IMR-90 (cell line): Measurements from ENCODE around the gene MEIS1.

Experiments used
- BHLHE40 ChIP-seq: fragments of 150-350 bp; IDR thresholded peaks from 2 replicates; pipeline ENCODE4 v1.6.1; 2016; ENCODE audit warnings: mild to moderate bottlenecking, low read depth, low read length
- MAZ ChIP-seq: IDR thresholded peaks from 2 replicates; pipeline ENCODE4 v1.6.1; 2012; ENCODE audit warnings: low read depth, mild to moderate bottlenecking, low read length, improper control_type of control experiment, moderate library complexity, borderline replicate concordance
- NFE2L2 ChIP-seq: fragments of 150-350 bp; IDR thresholded peaks from 2 replicates; pipeline ENCODE4 v1.6.1; 2016; ENCODE audit warnings: low read depth, mild to moderate bottlenecking, low read length
- RAD21 ChIP-seq: IDR thresholded peaks from 2 replicates; pipeline ENCODE4 v1.6.1; 2012; ENCODE audit warnings: low read length, improper control_type of control experiment
- RCOR1 ChIP-seq: IDR thresholded peaks from 2 replicates; pipeline ENCODE4 v1.6.1; 2012; ENCODE audit warnings: mild to moderate bottlenecking, low read length, improper control_type of control experiment; ENCODE audit not compliant: insufficient replicate concordance
- TF ChIP-seq, protein P1 (sequence below): conservative IDR thresholded peaks from 2 replicates; pipeline ENCODE4 v1.5.1; 2012; ENCODE audit warnings: mild to moderate bottlenecking, low read depth, low read length, improper control_type of control experiment
- TF ChIP-seq, protein P2 (sequence below): fragments of 150-350 bp; IDR thresholded peaks from 2 replicates; pipeline ENCODE4 v1.6.1; 2017; ENCODE audit warnings: mild to moderate bottlenecking, antibody characterized with exemption, low read length, low read depth

DNA sequence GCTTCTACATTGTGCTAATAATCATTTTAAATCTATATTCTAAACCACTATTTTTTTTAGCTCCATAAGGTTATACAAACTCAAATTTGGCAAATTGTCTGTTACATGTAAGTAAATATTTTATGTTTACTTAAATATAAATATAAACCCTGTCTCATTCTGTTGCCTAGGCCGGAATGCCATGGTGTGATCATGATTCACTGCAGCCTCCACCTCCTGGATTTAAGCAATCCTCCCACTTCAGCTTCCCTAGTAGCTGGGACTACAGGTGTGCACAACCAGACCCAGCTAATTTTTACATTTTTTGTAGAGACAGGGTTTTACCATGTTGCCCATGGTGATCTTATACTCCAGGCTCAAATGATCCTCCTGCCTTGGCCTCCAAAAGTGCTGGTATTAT is 124.7 kb downstream of the MEIS1 start:
- TF ChIP-seq, protein P1, sequence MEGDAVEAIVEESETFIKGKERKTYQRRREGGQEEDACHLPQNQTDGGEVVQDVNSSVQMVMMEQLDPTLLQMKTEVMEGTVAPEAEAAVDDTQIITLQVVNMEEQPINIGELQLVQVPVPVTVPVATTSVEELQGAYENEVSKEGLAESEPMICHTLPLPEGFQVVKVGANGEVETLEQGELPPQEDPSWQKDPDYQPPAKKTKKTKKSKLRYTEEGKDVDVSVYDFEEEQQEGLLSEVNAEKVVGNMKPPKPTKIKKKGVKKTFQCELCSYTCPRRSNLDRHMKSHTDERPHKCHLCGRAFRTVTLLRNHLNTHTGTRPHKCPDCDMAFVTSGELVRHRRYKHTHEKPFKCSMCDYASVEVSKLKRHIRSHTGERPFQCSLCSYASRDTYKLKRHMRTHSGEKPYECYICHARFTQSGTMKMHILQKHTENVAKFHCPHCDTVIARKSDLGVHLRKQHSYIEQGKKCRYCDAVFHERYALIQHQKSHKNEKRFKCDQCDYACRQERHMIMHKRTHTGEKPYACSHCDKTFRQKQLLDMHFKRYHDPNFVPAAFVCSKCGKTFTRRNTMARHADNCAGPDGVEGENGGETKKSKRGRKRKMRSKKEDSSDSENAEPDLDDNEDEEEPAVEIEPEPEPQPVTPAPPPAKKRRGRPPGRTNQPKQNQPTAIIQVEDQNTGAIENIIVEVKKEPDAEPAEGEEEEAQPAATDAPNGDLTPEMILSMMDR = no peak
- TF ChIP-seq RAD21 (no peak), BHLHE40 (no peak), NFE2L2 (no peak), RCOR1 (no peak), MAZ (no peak)
- TF ChIP-seq, protein P2, sequence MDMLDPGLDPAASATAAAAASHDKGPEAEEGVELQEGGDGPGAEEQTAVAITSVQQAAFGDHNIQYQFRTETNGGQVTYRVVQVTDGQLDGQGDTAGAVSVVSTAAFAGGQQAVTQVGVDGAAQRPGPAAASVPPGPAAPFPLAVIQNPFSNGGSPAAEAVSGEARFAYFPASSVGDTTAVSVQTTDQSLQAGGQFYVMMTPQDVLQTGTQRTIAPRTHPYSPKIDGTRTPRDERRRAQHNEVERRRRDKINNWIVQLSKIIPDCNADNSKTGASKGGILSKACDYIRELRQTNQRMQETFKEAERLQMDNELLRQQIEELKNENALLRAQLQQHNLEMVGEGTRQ = no peak
